OCI-LY1 (cell line): ENCODE measurements around the gene STEAP2.

ENCODE experiments used
- H2AFZ ChIP-seq: fragments of 200-600 bp; sonication (generic), shearing (Covaris generic); 2 replicates; pipeline ENCODE4 v1.6.0; 2014; ENCODE audit warnings: antibody characterized with exemption, mild to moderate bottlenecking, low read length
- H3F3A ChIP-seq: fragments of 200-600 bp; sonication (generic), shearing (Covaris generic); 2 replicates; pipeline ENCODE4 v1.6.0; 2014; ENCODE audit warnings: mild to moderate bottlenecking, antibody characterized with exemption, low read length, moderate library complexity; ENCODE audit not compliant: insufficient read depth
- H3K27ac ChIP-seq: fragments of 200-600 bp; sonication (generic); 2 replicates; pipeline ENCODE4 v1.5.1; 2014; ENCODE audit warnings: low read length, mixed run types, mild to moderate bottlenecking, low read depth; ENCODE audit not compliant: poor library complexity, severe bottlenecking
- H3K27me3 ChIP-seq: fragments of 200-600 bp; sonication (generic); 2 replicates; pipeline ENCODE4 v1.6.0; 2014; ENCODE audit warnings: antibody characterized with exemption, mild to moderate bottlenecking, low read length, moderate library complexity; ENCODE audit not compliant: insufficient read depth
- H3K36me3 ChIP-seq: fragments of 200-600 bp; sonication (generic); 2 replicates; pipeline ENCODE4 v1.6.1; 2014; ENCODE audit warnings: mild to moderate bottlenecking, antibody characterized with exemption, low read length, moderate library complexity, mixed read lengths; ENCODE audit not compliant: insufficient read depth
- H3K4me1 ChIP-seq: fragments of 200-600 bp; sonication (generic); 2 replicates; pipeline ENCODE4 v1.5.1; 2014; ENCODE audit warnings: mild to moderate bottlenecking, low read length, moderate library complexity; ENCODE audit not compliant: insufficient read depth, severe bottlenecking
- H3K4me2 ChIP-seq: fragments of 200-600 bp; sonication (generic), shearing (Covaris generic); 2 replicates; pipeline ENCODE4 v1.6.1; 2014; ENCODE audit warnings: low read length
- H3K4me3 ChIP-seq: fragments of 200-600 bp; sonication (generic); 2 replicates; pipeline ENCODE4 v1.5.1; 2014; ENCODE audit warnings: low read length, low read depth, mild to moderate bottlenecking, mixed read lengths; ENCODE audit not compliant: poor library complexity, severe bottlenecking
- H3K79me2 ChIP-seq: fragments of 200-600 bp; shearing (Covaris generic); 2 replicates; pipeline ENCODE4 v1.6.1; 2016; ENCODE audit warnings: mixed run types, low read length, mixed read lengths; ENCODE audit not compliant: insufficient read depth
- H3K9ac ChIP-seq: fragments of 200-600 bp; sonication (generic), shearing (Covaris generic); 2 replicates; pipeline ENCODE4 v1.6.1; 2014; ENCODE audit warnings: mild to moderate bottlenecking, low read length, mixed read lengths
- H3K9me2 ChIP-seq: fragments of 200-600 bp; sonication (generic), shearing (Covaris generic); 2 replicates; pipeline ENCODE4 v1.6.1; 2014; ENCODE audit warnings: low read depth, mild to moderate bottlenecking, low read length, mixed read lengths
- H3K9me3 ChIP-seq: fragments of 200-600 bp; shearing (Covaris generic); 2 replicates; pipeline ENCODE4 v1.6.1; 2014; ENCODE audit warnings: low read length, mixed read lengths
- H4K20me1 ChIP-seq: fragments of 200-600 bp; sonication (generic), shearing (Covaris generic); 2 replicates; pipeline ENCODE4 v1.6.0; 2016; ENCODE audit warnings: mild to moderate bottlenecking, low read length; ENCODE audit not compliant: insufficient read depth
- CTCF ChIP-seq: fragments of 200-600 bp; sonication (generic), shearing (Covaris generic); IDR thresholded peaks from 2 replicates; pipeline ENCODE4 v1.5.1; 2017; ENCODE audit warnings: mild to moderate bottlenecking, antibody characterized with exemption, low read length, moderate library complexity, mixed read lengths
- EZH2 ChIP-seq: fragments of 200-600 bp; sonication (generic), shearing (Covaris generic); IDR thresholded peaks from 2 replicates; pipeline ENCODE4 v1.8.0; 2017; ENCODE audit warnings: borderline replicate concordance, mixed run types, mild to moderate bottlenecking, antibody characterized with exemption, low read length, moderate library complexity, mixed read lengths

Gene STEAP2

GRCh38 chr7:90239625-90240228 lies 28.2 kb downstream of the STEAP2 start:
- H3K4me2 ChIP-seq, result peak overlapping the region; percentile 52

GRCh38 chr7:90242369-90243168 lies 31.0 kb downstream of the STEAP2 start:
- H3K79me2 ChIP-seq, result no peaks in the 10 kb centered on the region
- H3K4me1 ChIP-seq, result peaks cover 40% of the 10 kb centered on the region

More at GRCh38 chr7:90239625-90240228, 28.2 kb downstream of the STEAP2 start:
- Histone ChIP-seq H2AFZ (peak overlapping the region; percentile 77; the same call in 1 of the 2 replicates), H3F3A (no peaks in the 10 kb centered on the region), H3K27me3 (no peaks in the 10 kb centered on the region), H3K4me1 (peaks cover 30% of the 10 kb centered on the region), H3K36me3 (no peaks in the 10 kb centered on the region), H3K4me3 (peak overlapping the region; percentile 24), H3K9me2 (no peaks in the 10 kb centered on the region), H3K9ac (0 out of 2 replicates have a peak overlapping the region, but pooled peaks have one; percentile 15), H4K20me1 (no peaks in the 10 kb centered on the region), H3K27ac (no peak overlapping the region), H3K79me2 (no peaks in the 10 kb centered on the region), H3K9me3 (no peaks in the 10 kb centered on the region)
- TF ChIP-seq EZH2, result no peak
- TF ChIP-seq CTCF, result no peak

DNA sequence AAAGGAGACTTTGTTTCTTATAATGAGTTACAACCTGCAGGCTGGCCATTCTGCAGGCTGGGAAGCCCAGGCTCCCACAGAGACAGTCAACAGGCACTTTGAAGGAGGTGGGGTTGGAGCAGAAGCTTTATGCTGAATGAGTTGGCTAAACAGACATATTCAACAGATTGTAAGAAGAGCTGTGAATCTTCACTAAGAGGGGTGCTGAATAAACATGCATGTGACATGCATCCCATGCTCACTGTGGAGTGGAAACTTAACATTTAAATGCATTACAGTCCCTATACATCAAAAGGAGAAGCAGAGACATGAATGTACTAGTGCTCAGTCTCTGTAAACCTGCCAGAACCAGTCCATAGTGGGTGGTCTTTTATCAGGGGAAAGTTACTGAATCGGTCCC lies 32.0 kb downstream of the STEAP2 start:
- Histone ChIP-seq H4K20me1 (no peaks in the 10 kb centered on the region), H3F3A (no peaks in the 10 kb centered on the region), H3K79me2 (no peaks in the 10 kb centered on the region), H3K27me3 (no peaks in the 10 kb centered on the region), H3K9me3 (no peaks in the 10 kb centered on the region), H3K36me3 (no peaks in the 10 kb centered on the region), H3K4me1 (peaks cover 40% of the 10 kb centered on the region), H3K4me2 (no peak overlapping the region), H3K4me3 (no peak overlapping the region), H3K9ac (no peak overlapping the region), H2AFZ (no peak overlapping the region), H3K27ac (no peak overlapping the region), H3K9me2 (no peaks in the 10 kb centered on the region)
- TF ChIP-seq EZH2 (no peak), CTCF (no peak)

More at GRCh38 chr7:90242369-90243168, 31.0 kb downstream of the STEAP2 start:
- H3K27ac ChIP-seq, result peak overlapping the region; percentile 31
- H3F3A ChIP-seq, result no peaks in the 10 kb centered on the region
- H3K4me3 ChIP-seq, result no peak overlapping the region
- H3K9me3 ChIP-seq, result no peaks in the 10 kb centered on the region
- H4K20me1 ChIP-seq, result no peaks in the 10 kb centered on the region
- H3K27me3 ChIP-seq, result no peaks in the 10 kb centered on the region
- TF ChIP-seq EZH2 (no peak), CTCF (no peak)
- H3K9me2 ChIP-seq, result no peaks in the 10 kb centered on the region
- H3K4me2 ChIP-seq, result no peak overlapping the region
- no peaks in the 10 kb centered on the region for H3K36me3 ChIP-seq
- H3K9ac ChIP-seq, result no peak overlapping the region
- H2AFZ ChIP-seq, result no peak overlapping the region
